Activated T-helper 17 cell treated with anti-CD3 and anti-CD28 coated beads, Interleukin-2, amount 50 U/mL, for 72 hours (primary cell): ENCODE measurements around the gene USP17L18. TPM values are rescaled to one million over a fixed set of nuclear protein-coding genes. Genes with fewer than 3 reads are reported as not detected.
"Not testable (repeated sequence)": the region's sequence is repeated elsewhere in the genome, so short reads cannot be mapped to it uniquely, and the experiment has no call there.

ENCODE experiments used
- ATAC-seq: fragments of 150-1000 bp; cut with Tn5 transposase; replicated peaks from 2 replicates; pipeline ENCODE4 v1.10.0; 2021; ENCODE audit warnings: mild to moderate bottlenecking, moderate library complexity
- H3K27ac Mint-ChIP-seq: one replicate; pipeline ENCODE4 v1.8.0; 2022; ENCODE audit warnings: mixed read lengths
- H3K27me3 Mint-ChIP-seq: one replicate; pipeline ENCODE4 v1.8.0; 2022; ENCODE audit warnings: mixed read lengths
- H3K36me3 Mint-ChIP-seq: one replicate; pipeline ENCODE4 v1.8.0; 2022; ENCODE audit warnings: low read depth, mild to moderate bottlenecking, mixed read lengths
- H3K4me1 Mint-ChIP-seq: one replicate; pipeline ENCODE4 v1.8.0; 2022; ENCODE audit warnings: mixed read lengths
- H3K4me3 Mint-ChIP-seq: one replicate; pipeline ENCODE4 v1.8.0; 2022; ENCODE audit warnings: mild to moderate bottlenecking, mixed read lengths
- H3K9me3 Mint-ChIP-seq: one replicate; pipeline ENCODE4 v1.8.0; 2022; ENCODE audit warnings: mixed read lengths
- total RNA-seq, 2 donors: library from RNA; stranded (reverse); gene quantifications; one replicate each; pipeline ENCODE4 v1.2.3, GENCODE V29; 2022

USP17L18 gene
- total RNA-seq, result not detected

- H3K36me3 Mint-ChIP-seq, H3K27ac Mint-ChIP-seq, H3K27me3 Mint-ChIP-seq, H3K4me3 Mint-ChIP-seq, ATAC-seq, H3K9me3 Mint-ChIP-seq, H3K4me1 Mint-ChIP-seq: not testable (repeated sequence)
These were observed at the start of gene USP17L18 for GRCh38 chr4:9247953-9248680. USP17L18 (plus strand) TSS chr4:9248630; CDS start chr4:9248630, 0 bp downstream.

GRCh38 chr4:9210357-9210756 is 38.1 kb upstream of the USP17L18 start, which contains the start of gene USP17L10:
USP17L10 (plus strand) TSS chr4:9210657; CDS start chr4:9210657, 0 bp downstream.
- H3K27ac Mint-ChIP-seq, ATAC-seq, H3K9me3 Mint-ChIP-seq, H3K27me3 Mint-ChIP-seq, H3K36me3 Mint-ChIP-seq, H3K4me1 Mint-ChIP-seq, H3K4me3 Mint-ChIP-seq: not testable (repeated sequence)

GRCh38 chr4:9214701-9215100 is 33.7 kb upstream of the USP17L18 start:
- not testable (repeated sequence) for H3K4me1 Mint-ChIP-seq, H3K9me3 Mint-ChIP-seq, H3K27ac Mint-ChIP-seq, H3K4me3 Mint-ChIP-seq, H3K36me3 Mint-ChIP-seq, ATAC-seq, H3K27me3 Mint-ChIP-seq

- H3K36me3 Mint-ChIP-seq, H3K4me3 Mint-ChIP-seq, H3K27me3 Mint-ChIP-seq, H3K9me3 Mint-ChIP-seq, H3K4me1 Mint-ChIP-seq, ATAC-seq, H3K27ac Mint-ChIP-seq: not testable (repeated sequence)
These were observed 33.3 kb upstream of the USP17L18 start, which contains the start of gene USP17L11 for GRCh38 chr4:9215105-9215504. USP17L11 (plus strand) TSS chr4:9215405; CDS start chr4:9215405, 0 bp downstream.

GRCh38 chr4:9219852-9220251 is 28.6 kb upstream of the USP17L18 start, which contains the start of gene USP17L12:
USP17L12 (plus strand) TSS chr4:9220152; CDS start chr4:9220152, 0 bp downstream.
- H3K4me1 Mint-ChIP-seq, H3K9me3 Mint-ChIP-seq, H3K27ac Mint-ChIP-seq, H3K4me3 Mint-ChIP-seq, H3K27me3 Mint-ChIP-seq, ATAC-seq, H3K36me3 Mint-ChIP-seq: not testable (repeated sequence)

- H3K4me3 Mint-ChIP-seq, ATAC-seq, H3K27me3 Mint-ChIP-seq, H3K9me3 Mint-ChIP-seq, H3K36me3 Mint-ChIP-seq, H3K27ac Mint-ChIP-seq, H3K4me1 Mint-ChIP-seq: not testable (repeated sequence)
These were observed 23.8 kb upstream of the USP17L18 start, which contains the start of gene USP17L13 for GRCh38 chr4:9224596-9224995. USP17L13 (plus strand) TSS chr4:9224896; CDS start chr4:9224896, 0 bp downstream.

- H3K36me3 Mint-ChIP-seq, H3K27me3 Mint-ChIP-seq, H3K4me3 Mint-ChIP-seq, H3K4me1 Mint-ChIP-seq, H3K27ac Mint-ChIP-seq, ATAC-seq, H3K9me3 Mint-ChIP-seq: not testable (repeated sequence)
These were observed 18.2 kb upstream of the USP17L18 start for GRCh38 chr4:9230249-9230648.

- H3K27ac Mint-ChIP-seq, H3K4me3 Mint-ChIP-seq, H3K36me3 Mint-ChIP-seq, H3K27me3 Mint-ChIP-seq, H3K9me3 Mint-ChIP-seq, H3K4me1 Mint-ChIP-seq, ATAC-seq: not testable (repeated sequence)
These were observed 14.3 kb upstream of the USP17L18 start, which contains the start of gene USP17L15 for GRCh38 chr4:9234085-9234484. USP17L15 (plus strand) TSS chr4:9234385; CDS start chr4:9234385, 0 bp downstream.

- not testable (repeated sequence) for H3K4me1 Mint-ChIP-seq, H3K27ac Mint-ChIP-seq, H3K4me3 Mint-ChIP-seq, H3K9me3 Mint-ChIP-seq, ATAC-seq, H3K36me3 Mint-ChIP-seq, H3K27me3 Mint-ChIP-seq
These were observed 10.0 kb upstream of the USP17L18 start for GRCh38 chr4:9238461-9238860.

- not testable (repeated sequence) for ATAC-seq, H3K27ac Mint-ChIP-seq
These were observed 4.9 kb upstream of the USP17L18 start, which contains the start of gene USP17L17 for GRCh38 chr4:9243579-9243978. USP17L17 (plus strand) TSS chr4:9243879; CDS start chr4:9243879, 0 bp downstream.

GRCh38 chr4:9253078-9253477 is 4.6 kb downstream of the USP17L18 start, which contains the start of gene USP17L19:
USP17L19 (plus strand) TSS chr4:9253378; CDS start chr4:9253378, 0 bp downstream.
- H3K4me1 Mint-ChIP-seq, H3K9me3 Mint-ChIP-seq, H3K36me3 Mint-ChIP-seq, H3K4me3 Mint-ChIP-seq, H3K27me3 Mint-ChIP-seq, ATAC-seq, H3K27ac Mint-ChIP-seq: not testable (repeated sequence)

More at GRCh38 chr4:9243579-9243978, 4.9 kb upstream of the USP17L18 start, which contains the start of gene USP17L17:
- H3K4me1 Mint-ChIP-seq, H3K9me3 Mint-ChIP-seq, H3K36me3 Mint-ChIP-seq, H3K27me3 Mint-ChIP-seq, H3K4me3 Mint-ChIP-seq: not testable (repeated sequence)

GRCh38 chr4:9257824-9258223 is 9.4 kb downstream of the USP17L18 start, which contains the start of gene USP17L20:
USP17L20 (plus strand) TSS chr4:9258124; CDS start chr4:9258124, 0 bp downstream.
- H3K36me3 Mint-ChIP-seq, H3K4me3 Mint-ChIP-seq, H3K27me3 Mint-ChIP-seq, H3K9me3 Mint-ChIP-seq, H3K4me1 Mint-ChIP-seq, ATAC-seq, H3K27ac Mint-ChIP-seq: not testable (repeated sequence)

GRCh38 chr4:9262572-9262971 is 14.1 kb downstream of the USP17L18 start, which contains the start of gene USP17L21:
USP17L21 (plus strand) TSS chr4:9262872; CDS start chr4:9262872, 0 bp downstream.
- not testable (repeated sequence) for H3K27me3 Mint-ChIP-seq, H3K9me3 Mint-ChIP-seq, ATAC-seq, H3K36me3 Mint-ChIP-seq, H3K4me1 Mint-ChIP-seq, H3K4me3 Mint-ChIP-seq, H3K27ac Mint-ChIP-seq

- not testable (repeated sequence) for H3K27ac Mint-ChIP-seq, ATAC-seq, H3K9me3 Mint-ChIP-seq, H3K36me3 Mint-ChIP-seq, H3K4me3 Mint-ChIP-seq, H3K27me3 Mint-ChIP-seq, H3K4me1 Mint-ChIP-seq
These were observed 18.9 kb downstream of the USP17L18 start, which contains the start of gene USP17L22 for GRCh38 chr4:9267319-9267718. USP17L22 (plus strand) TSS chr4:9267619; CDS start chr4:9267619, 0 bp downstream.

- not testable (repeated sequence) for H3K4me1 Mint-ChIP-seq, H3K27me3 Mint-ChIP-seq, H3K4me3 Mint-ChIP-seq, ATAC-seq, H3K9me3 Mint-ChIP-seq, H3K27ac Mint-ChIP-seq, H3K36me3 Mint-ChIP-seq
These were observed 23.3 kb downstream of the USP17L18 start for GRCh38 chr4:9271719-9272118.
